ENCODE data around the gene XKR3.
"Not testable (repeated sequence)": the region's sequence is repeated elsewhere in the genome, so short reads cannot be mapped to it uniquely, and the experiment has no call there.

The XKR3 gene

DNA sequence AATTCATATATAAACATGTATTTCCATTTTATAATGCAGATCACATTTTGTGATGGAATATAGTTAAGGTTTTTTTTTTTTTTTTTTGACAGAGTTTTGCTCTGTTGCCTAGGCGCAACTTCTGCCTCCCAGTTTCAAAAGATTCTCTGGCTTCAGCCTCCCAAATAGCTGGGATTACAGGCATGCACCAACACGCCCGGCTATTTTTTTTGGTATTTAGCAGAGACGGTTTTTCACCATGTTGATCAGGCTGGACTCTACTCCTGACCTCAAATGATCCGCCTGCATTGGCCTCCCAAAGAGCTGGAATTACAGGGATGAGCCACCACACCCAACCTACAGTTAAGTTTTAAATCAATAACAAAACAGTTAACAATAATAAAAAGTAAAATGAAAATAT lies 18.8 kb downstream of the XKR3 start:
- TF ChIP-seq, protein P1, sequence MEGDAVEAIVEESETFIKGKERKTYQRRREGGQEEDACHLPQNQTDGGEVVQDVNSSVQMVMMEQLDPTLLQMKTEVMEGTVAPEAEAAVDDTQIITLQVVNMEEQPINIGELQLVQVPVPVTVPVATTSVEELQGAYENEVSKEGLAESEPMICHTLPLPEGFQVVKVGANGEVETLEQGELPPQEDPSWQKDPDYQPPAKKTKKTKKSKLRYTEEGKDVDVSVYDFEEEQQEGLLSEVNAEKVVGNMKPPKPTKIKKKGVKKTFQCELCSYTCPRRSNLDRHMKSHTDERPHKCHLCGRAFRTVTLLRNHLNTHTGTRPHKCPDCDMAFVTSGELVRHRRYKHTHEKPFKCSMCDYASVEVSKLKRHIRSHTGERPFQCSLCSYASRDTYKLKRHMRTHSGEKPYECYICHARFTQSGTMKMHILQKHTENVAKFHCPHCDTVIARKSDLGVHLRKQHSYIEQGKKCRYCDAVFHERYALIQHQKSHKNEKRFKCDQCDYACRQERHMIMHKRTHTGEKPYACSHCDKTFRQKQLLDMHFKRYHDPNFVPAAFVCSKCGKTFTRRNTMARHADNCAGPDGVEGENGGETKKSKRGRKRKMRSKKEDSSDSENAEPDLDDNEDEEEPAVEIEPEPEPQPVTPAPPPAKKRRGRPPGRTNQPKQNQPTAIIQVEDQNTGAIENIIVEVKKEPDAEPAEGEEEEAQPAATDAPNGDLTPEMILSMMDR (IDR thresholded peaks at IDR 0.05; ENCODE audit: control insufficient read depth, extremely low read depth, insufficient read depth) = no peak

DNA sequence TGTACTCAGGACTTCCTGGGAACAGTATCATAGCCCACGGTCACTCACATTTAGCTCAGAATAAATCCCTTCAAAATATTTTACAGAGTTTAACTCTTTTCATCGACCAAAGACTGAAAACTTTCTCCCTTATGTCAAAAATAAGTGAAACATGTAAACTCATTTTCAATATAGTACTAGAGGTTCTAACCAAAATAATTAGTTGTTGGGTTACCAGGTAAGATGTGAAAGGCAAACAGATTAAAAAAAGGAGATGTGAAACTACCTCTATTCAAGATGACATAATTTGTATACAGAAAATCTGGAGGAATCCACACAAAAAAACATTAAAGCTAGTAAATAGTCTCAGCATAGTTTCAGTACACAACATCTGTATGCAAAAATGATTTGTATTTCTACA lies 20.3 kb downstream of the XKR3 start:
- TF ChIP-seq, protein P1 (IDR thresholded peaks at IDR 0.05; ENCODE audit: control insufficient read depth, extremely low read depth, insufficient read depth) = no peak
- no peak for DNase-seq (ENCODE audit: low read depth)
- H3K4me3 ChIP-seq (ENCODE audit: low read depth, low read length) = no peak overlapping the region

More for the DNA sequence above, 18.8 kb downstream of the XKR3 start:
- DNase-seq (ENCODE audit: low read depth) = no peak
- no peak overlapping the region for H3K4me3 ChIP-seq (ENCODE audit: low read depth, low read length)

DNA sequence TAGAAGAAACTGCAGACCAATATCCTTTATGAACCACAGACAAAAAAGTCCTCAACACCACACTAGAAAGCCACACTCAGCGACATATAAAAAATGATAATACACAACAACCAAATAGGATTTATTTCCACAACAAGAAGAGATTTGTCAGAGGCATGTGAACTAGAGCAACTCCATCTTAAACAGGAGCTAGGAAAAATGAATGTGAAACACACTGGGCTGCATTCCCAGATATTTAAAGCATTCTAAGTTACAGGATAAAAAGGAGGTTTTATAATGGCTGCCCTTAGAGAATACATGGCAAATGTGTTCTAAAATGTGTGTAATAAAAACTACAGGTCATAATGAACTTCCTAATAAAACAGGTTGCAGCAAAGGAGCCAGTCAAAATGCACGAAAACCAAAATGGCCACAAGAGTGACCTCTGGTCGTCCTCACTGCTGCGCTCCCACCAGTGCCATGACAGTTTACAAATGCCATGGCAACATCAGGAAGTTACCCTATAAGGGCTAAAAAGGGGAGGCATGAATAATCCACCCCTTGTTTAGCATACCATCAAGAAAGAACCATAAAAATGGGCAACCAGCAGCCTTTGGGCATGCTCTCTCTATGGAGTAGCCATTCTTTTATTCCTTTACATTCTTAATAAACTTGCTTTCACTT lies 21.8 kb downstream of the XKR3 start:
- no peak for DNase-seq (ENCODE audit: low read depth)
- no peak overlapping the region for H3K4me3 ChIP-seq (ENCODE audit: low read depth, low read length)
- TF ChIP-seq, protein P1 (IDR thresholded peaks at IDR 0.05; ENCODE audit: control insufficient read depth, extremely low read depth, insufficient read depth) = no peak

DNA sequence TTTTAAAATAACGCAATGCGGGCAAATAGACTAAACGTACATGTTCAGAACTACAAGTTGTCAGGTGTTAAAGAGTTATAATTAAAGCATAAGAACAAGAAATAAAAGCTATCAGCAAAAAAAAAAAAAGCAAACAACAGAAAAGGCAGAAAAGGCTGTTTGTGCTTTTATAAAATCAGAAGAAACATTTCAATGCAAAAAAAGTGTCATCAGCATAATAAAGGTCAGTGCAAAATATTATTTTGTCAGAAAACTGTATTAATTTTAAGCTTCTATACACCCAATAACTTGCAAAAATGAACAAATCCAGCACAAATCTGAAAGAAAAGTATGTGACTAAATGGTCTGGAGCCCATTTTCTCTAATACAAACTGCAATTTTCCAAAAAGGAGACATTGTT lies 23.6 kb downstream of the XKR3 start:
- TF ChIP-seq, protein P1 (IDR thresholded peaks at IDR 0.05; ENCODE audit: control insufficient read depth, extremely low read depth, insufficient read depth) = no peak
- H3K4me3 ChIP-seq (ENCODE audit: low read depth, low read length) = no peak overlapping the region
- DNase-seq (ENCODE audit: low read depth) = no peak

DNA sequence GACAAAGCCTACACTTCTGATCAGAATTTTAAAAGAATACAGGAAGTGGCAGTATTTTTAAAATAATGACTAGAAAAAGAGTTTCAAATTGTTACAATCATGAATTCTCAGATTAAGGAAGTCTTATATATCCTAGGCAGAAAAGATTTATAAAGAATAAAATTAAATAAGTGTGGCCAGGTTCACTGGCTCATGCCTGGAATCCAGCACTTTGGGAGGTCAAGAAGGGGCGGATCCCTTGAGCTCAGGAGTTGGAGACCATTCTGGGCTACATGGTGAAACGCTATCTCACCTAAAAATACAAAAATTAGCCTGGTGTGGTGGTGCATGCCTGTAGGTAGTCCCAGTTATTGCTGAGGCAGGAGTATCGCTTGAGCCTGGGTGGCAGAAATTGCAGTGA lies 24.1 kb downstream of the XKR3 start:
- no peak overlapping the region for H3K4me3 ChIP-seq (ENCODE audit: low read depth, low read length)
- DNase-seq (ENCODE audit: low read depth) = no peak
- TF ChIP-seq, protein P1 (IDR thresholded peaks at IDR 0.05; ENCODE audit: control insufficient read depth, extremely low read depth, insufficient read depth) = no peak

DNA sequence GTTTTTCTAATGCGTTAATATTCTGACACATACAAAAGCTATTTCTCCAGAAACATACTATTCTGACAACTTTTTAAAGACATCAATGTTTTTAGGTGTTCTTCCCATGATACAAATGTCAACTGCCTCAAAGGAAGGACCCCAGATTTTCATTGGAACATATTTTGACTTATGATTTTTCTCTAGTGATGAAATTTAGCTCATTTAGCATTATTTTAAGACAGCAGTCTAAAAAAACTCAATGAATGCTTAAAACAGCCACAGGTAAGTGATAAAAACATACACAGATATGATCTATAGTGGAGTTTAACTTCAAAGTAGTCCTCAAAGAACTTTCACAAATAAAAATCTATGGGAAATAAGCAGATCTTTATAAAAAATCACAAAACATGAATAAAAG lies 24.9 kb downstream of the XKR3 start:
- no peak for DNase-seq (ENCODE audit: low read depth)
- H3K4me3 ChIP-seq (ENCODE audit: low read depth, low read length) = no peak overlapping the region
- TF ChIP-seq, protein P1 (IDR thresholded peaks at IDR 0.05; ENCODE audit: control insufficient read depth, extremely low read depth, insufficient read depth) = no peak

DNA sequence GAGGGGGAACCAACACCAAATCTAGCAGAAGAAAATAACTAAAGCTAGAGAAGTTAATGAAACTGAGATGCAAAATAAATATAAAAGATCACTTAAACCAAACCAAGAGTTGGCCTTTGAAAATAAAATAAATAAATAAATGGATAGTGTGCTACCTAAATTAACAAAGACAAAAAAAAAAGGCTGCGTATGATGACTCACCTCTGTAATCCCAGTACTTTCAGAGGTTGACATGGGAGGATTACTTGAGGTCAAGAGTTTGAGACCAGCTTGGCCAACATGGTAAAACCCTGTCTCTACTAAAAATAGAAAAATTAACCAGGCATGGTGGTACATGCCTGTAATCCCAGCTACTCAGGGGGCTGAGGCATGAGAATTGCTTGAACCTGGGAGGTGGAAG lies 29.7 kb downstream of the XKR3 start:
- not testable (repeated sequence) for H3K4me3 ChIP-seq (ENCODE audit: low read depth, low read length); DNase-seq (ENCODE audit: low read depth)
